ENCODE measurements around the gene HECTD1. TPM values are rescaled to one million over a fixed set of nuclear protein-coding genes. Genes with fewer than 3 reads are reported as not detected.
A peak's percentile ranks its signal among the peaks of the same experiment; 100 is the strongest.
"Not testable (repeated sequence)": the region's sequence is repeated elsewhere in the genome, so short reads cannot be mapped to it uniquely, and the experiment has no call there.

Gene HECTD1
- total and polyA plus RNA-seq, 2 experiments from 2014 or later: 49.4 to 180 TPM

- Histone ChIP-seq H3K4me3 (no peak overlapping the region), H3K4me1 (ENCODE audit: low read depth) (no peaks in the 10 kb centered on the region), H3K36me3 (no peaks in the 10 kb centered on the region), H3K9me3 (ENCODE audit: low read depth) (no peaks in the 10 kb centered on the region), H3K27ac (no peak overlapping the region), H3K27me3 (no peaks in the 10 kb centered on the region)
- TF ChIP-seq CTCF (IDR thresholded peaks at IDR 0.05; ENCODE audit: low read depth, low read length): no peak
- no peak for DNase-seq (ENCODE audit: low read depth in 1 of 2, low spot score in 1 of 2)
These were observed 138.2 kb downstream of the HECTD1 start for GRCh38 chr14:31069343-31069742.

- Histone ChIP-seq H3K4me3 (no peak overlapping the region), H3K27me3 (no peaks in the 10 kb centered on the region), H3K4me1 (ENCODE audit: low read depth) (no peaks in the 10 kb centered on the region), H3K27ac (no peak overlapping the region), H3K9me3 (ENCODE audit: low read depth) (no peaks in the 10 kb centered on the region), H3K36me3 (no peaks in the 10 kb centered on the region)
- TF ChIP-seq CTCF (IDR thresholded peaks at IDR 0.05; ENCODE audit: low read depth, low read length): no peak
- no peak for DNase-seq (ENCODE audit: low read depth in 1 of 2, low spot score in 1 of 2)
These were observed 139.4 kb downstream of the HECTD1 start for GRCh38 chr14:31068235-31068634.

GRCh38 chr14:31062908-31063307 is 144.7 kb downstream of the HECTD1 start:
- H3K36me3 ChIP-seq; DNase-seq (ENCODE audit: low read depth in 1 of 2, low spot score in 1 of 2); H3K9me3 ChIP-seq (ENCODE audit: low read depth); H3K4me3 ChIP-seq; H3K27ac ChIP-seq; H3K4me1 ChIP-seq (ENCODE audit: low read depth); H3K27me3 ChIP-seq: not testable (repeated sequence)

- no peak overlapping the region for H3K4me3 ChIP-seq
- H3K36me3 ChIP-seq: no peaks in the 10 kb centered on the region
- no peaks in the 10 kb centered on the region for H3K27me3 ChIP-seq
- no peak overlapping the region for H3K27ac ChIP-seq
- H3K4me1 ChIP-seq (ENCODE audit: low read depth): no peaks in the 10 kb centered on the region
- no peak for DNase-seq (ENCODE audit: low read depth in 1 of 2, low spot score in 1 of 2)
- H3K9me3 ChIP-seq (ENCODE audit: low read depth): no peaks in the 10 kb centered on the region
- no peak for TF ChIP-seq CTCF (IDR thresholded peaks at IDR 0.05; ENCODE audit: low read depth, low read length)
These were observed 147.2 kb downstream of the HECTD1 start for GRCh38 chr14:31060253-31060875.

- TF ChIP-seq CTCF (IDR thresholded peaks at IDR 0.05; ENCODE audit: low read depth, low read length): no peak
- H3K27ac ChIP-seq: no peak overlapping the region
- H3K4me1 ChIP-seq (ENCODE audit: low read depth): no peaks in the 10 kb centered on the region
- no peaks in the 10 kb centered on the region for H3K36me3 ChIP-seq
- H3K4me3 ChIP-seq: no peak overlapping the region
- peak in 1 of 2 donors; percentile 97 for DNase-seq (ENCODE audit: low read depth in 1 of 2, low spot score in 1 of 2)
- no peaks in the 10 kb centered on the region for H3K9me3 ChIP-seq (ENCODE audit: low read depth)
- no peaks in the 10 kb centered on the region for H3K27me3 ChIP-seq
These were observed 148.3 kb downstream of the HECTD1 start for GRCh38 chr14:31059152-31059924.

GRCh38 chr14:31057701-31058364 is 149.8 kb downstream of the HECTD1 start:
- H3K27ac ChIP-seq: no peak overlapping the region
- no peaks in the 10 kb centered on the region for H3K4me1 ChIP-seq (ENCODE audit: low read depth)
- H3K9me3 ChIP-seq (ENCODE audit: low read depth): no peaks in the 10 kb centered on the region
- TF ChIP-seq CTCF (IDR thresholded peaks at IDR 0.05; ENCODE audit: low read depth, low read length): no peak
- DNase-seq (ENCODE audit: low read depth in 1 of 2, low spot score in 1 of 2): no peak
- H3K27me3 ChIP-seq: no peaks in the 10 kb centered on the region
- H3K4me3 ChIP-seq: no peak overlapping the region
- no peaks in the 10 kb centered on the region for H3K36me3 ChIP-seq
